Fibroblast of skin of left biceps (primary cell): Measurements from ENCODE around the gene CDH24.

Experiments
- DNase-seq, 2 experiments: peaks; one replicate each; pipeline ENCODE4 v3.0.0-alpha.2; 2013; ENCODE audit warnings: low read depth in 2 of 2

CDH24 gene

GRCh38 chr14:23089498-23090253 is 32.4 kb upstream of the CDH24 start:
- no peak for DNase-seq

GRCh38 chr14:23086565-23086964 is 29.2 kb upstream of the CDH24 start:
- DNase-seq, result no peak

- no peak for DNase-seq
Observed at GRCh38 chr14:23085458-23085857, 28.1 kb upstream of the CDH24 start.

GRCh38 chr14:23080474-23080873 is 23.2 kb upstream of the CDH24 start:
- no peak for DNase-seq

- DNase-seq, result no peak
Observed at GRCh38 chr14:23079716-23080115, 22.4 kb upstream of the CDH24 start.

GRCh38 chr14:23078692-23079116 is 21.4 kb upstream of the CDH24 start:
- peak; percentile 29 to 30 for DNase-seq

- DNase-seq, result no peak
Observed at GRCh38 chr14:23077962-23078361, 20.6 kb upstream of the CDH24 start.

GRCh38 chr14:23076785-23077408 is 19.6 kb upstream of the CDH24 start:
- no peak for DNase-seq

- DNase-seq, result no peak
Observed at GRCh38 chr14:23074906-23075305, 17.6 kb upstream of the CDH24 start.

- no peak for DNase-seq
Observed at GRCh38 chr14:23071921-23072539, 14.7 kb upstream of the CDH24 start.

GRCh38 chr14:23071244-23071920 is 14.1 kb upstream of the CDH24 start:
- peak; percentile 70 for DNase-seq

GRCh38 chr14:23070262-23071129 is 13.2 kb upstream of the CDH24 start:
- DNase-seq, result no peak

GRCh38 chr14:23069413-23069806 is 12.1 kb upstream of the CDH24 start:
- no peak for DNase-seq

GRCh38 chr14:23068789-23069412 is 11.6 kb upstream of the CDH24 start:
- peak; percentile 64 to 72 for DNase-seq

- no peak for DNase-seq
Observed at GRCh38 chr14:23067847-23068788, 10.8 kb upstream of the CDH24 start.

GRCh38 chr14:23066855-23067744 is 9.8 kb upstream of the CDH24 start:
- no peak for DNase-seq

- DNase-seq, result no peak
Observed at GRCh38 chr14:23066368-23066767, 9.0 kb upstream of the CDH24 start.

GRCh38 chr14:23063601-23064000 is 6.3 kb upstream of the CDH24 start:
- no peak for DNase-seq

GRCh38 chr14:23062002-23062401 is 4.7 kb upstream of the CDH24 start:
- peak; percentile 83 to 86 for DNase-seq
